Common myeloid progenitor, CD34-positive (primary cell): ENCODE data around the gene CD300E.
"Not testable (repeated sequence)": the region's sequence is repeated elsewhere in the genome, so short reads cannot be mapped to it uniquely, and the experiment has no call there.

Source experiments
- CTCF ChIA-PET: fragments of 350-600 bp; sonication (Branson Sonifier 250); formaldehyde crosslinking; loops from one replicate; lab custom pipeline; 2021; ENCODE audit warnings: antibody characterized with exemption; lab: Charles Lee
- POLR2A ChIA-PET: fragments of 350-600 bp; sonication (Branson Sonifier 250); formaldehyde crosslinking; loops from one replicate; lab custom pipeline; 2021; ENCODE audit warnings: antibody characterized with exemption; lab: Charles Lee
- DNase-seq, 3 donors: peaks; one replicate each; pipeline versions ENCODE4 v3.0.0 to v3.0.0-alpha.2; 2013
- H3K27ac ChIP-seq, 2 experiments: 1 replicate in 1 of 2; 2 replicates in 1 of 2; pipeline ENCODE4 v1.7.0; 2013; ENCODE audit warnings: inconsistent platforms in 2 of 2, low read length in 2 of 2, mild to moderate bottlenecking in 2 of 2, low read depth in 1 of 2, moderate library complexity in 1 of 2; ENCODE audit not compliant: severe bottlenecking in 2 of 2, insufficient read depth in 1 of 2, poor library complexity in 1 of 2
- H3K27me3 ChIP-seq, 5 experiments: replicated peaks in 2 of 5; 1 replicate in 3 of 5; 2 replicates in 2 of 5; pipeline versions ENCODE4 v1.6.1 to v1.7.0; 2013; ENCODE audit warnings: low read length in 4 of 5, mild to moderate bottlenecking in 2 of 5, moderate library complexity in 2 of 5, inconsistent platforms in 1 of 5; ENCODE audit not compliant: insufficient read depth in 5 of 5, control insufficient read depth in 4 of 5
- H3K36me3 ChIP-seq, 4 experiments: 1 replicate in 2 of 4; 2 replicates in 2 of 4; pipeline versions ENCODE4 v1.6.1 to v1.7.0; 2013; ENCODE audit warnings: low read length in 3 of 4, control low read depth in 1 of 4, mild to moderate bottlenecking in 1 of 4; ENCODE audit not compliant: control insufficient read depth in 4 of 4, insufficient read depth in 4 of 4
- H3K4me1 ChIP-seq, 4 experiments: 1 replicate in 3 of 4; 2 replicates in 1 of 4; pipeline versions ENCODE4 v1.6.1 to v1.7.1; 2013; ENCODE audit warnings: low read length in 3 of 4, mild to moderate bottlenecking in 3 of 4, control low read depth in 1 of 4, inconsistent platforms in 1 of 4, moderate library complexity in 1 of 4; ENCODE audit not compliant: control insufficient read depth in 4 of 4, insufficient read depth in 4 of 4; ENCODE audit errors: control extremely low read depth in 1 of 4
- H3K4me3 ChIP-seq, 7 experiments: 1 replicate in 4 of 7; 2 replicates in 3 of 7; pipeline versions ENCODE4 v1.5.1 to v1.7.0; 2013; ENCODE audit warnings: mild to moderate bottlenecking in 7 of 7, low read length in 6 of 7, moderate library complexity in 6 of 7, inconsistent platforms in 2 of 7, low read depth in 2 of 7, control low read depth in 1 of 7; ENCODE audit not compliant: insufficient read depth in 4 of 7, control insufficient read depth in 1 of 7; ENCODE audit errors: extremely low read depth in 1 of 7
- H3K9me3 ChIP-seq, 5 experiments: 1 replicate in 4 of 5; 2 replicates in 1 of 5; pipeline versions ENCODE4 v1.6.1 to v1.7.1; 2013; ENCODE audit warnings: low read length in 4 of 5, mild to moderate bottlenecking in 2 of 5, inconsistent platforms in 1 of 5, low read depth in 1 of 5, moderate library complexity in 1 of 5; ENCODE audit not compliant: control insufficient read depth in 4 of 5, insufficient read depth in 2 of 5; ENCODE audit errors: control extremely low read depth in 1 of 5
- WGBS: methylation state at CpG from one replicate; pipeline ENCODE4 v1.1.5; 2013; ENCODE audit not compliant: insufficient coverage; 5-methylcytosine and 5-hydroxymethylcytosine counted together

Gene CD300E

GRCh38 chr17:74631468-74632450 is 8.2 kb upstream of the CD300E start:
- DNase-seq = peak; percentile 80 to 95 (median 93)
- ChIA-PET CTCF (interaction anchor here (0.9 to 1.8 kb wide), 10 partner anchors 9 to 107 kb away, joined by 3 to 5 read pairs (median 4); partner anchors contain the start of genes CD300E and RAB37), POLR2A (interaction anchor here (0.6 to 0.9 kb wide), 2 partner anchors 11 to 14 kb away, joined by 3 to 4 read pairs; no protein-coding TSS in a partner anchor)
- no peak overlapping the region for H3K27ac ChIP-seq
- no peaks in the 10 kb centered on the region for H3K9me3 ChIP-seq
- peak overlapping the region in 2 of 7 experiments; percentile 34 to 42 for H3K4me3 ChIP-seq
- peaks cover 4 to 23% (median 12%) of the 10 kb centered on the region in 4 experiments for H3K4me1 ChIP-seq
- H3K36me3 ChIP-seq = no peaks in the 10 kb centered on the region
- H3K27me3 ChIP-seq = peaks cover 0 to 50% (median 11%) of the 10 kb centered on the region in 5 experiments
- WGBS = 22% methylated on average over 11 of the region's 14 CpGs

GRCh38 chr17:74630251-74630650 is 6.7 kb upstream of the CD300E start:
- Histone ChIP-seq H3K27me3 (peaks cover 0 to 53% (median 9%) of the 10 kb centered on the region in 5 experiments), H3K4me1 (peaks cover 4 to 18% (median 12%) of the 10 kb centered on the region in 4 experiments)
- H3K4me3 ChIP-seq, POLR2A ChIA-PET, H3K9me3 ChIP-seq, DNase-seq, H3K27ac ChIP-seq, H3K36me3 ChIP-seq: not testable (repeated sequence)
- 94% methylated on average over 10 of the region's 14 CpGs for WGBS
- CTCF ChIA-PET = interaction anchor here (0.7 kb wide), 1 partner anchor 248 kb away, joined by 3 read pairs; no protein-coding TSS in a partner anchor

- H3K27me3 ChIP-seq = peaks cover 0 to 59% (median 5%) of the 10 kb centered on the region in 5 experiments
- no peak for DNase-seq
- H3K4me1 ChIP-seq = no peaks in the 10 kb centered on the region
- POLR2A ChIA-PET = no interaction called here
- 79% methylated on average over 3 of the region's 3 CpGs for WGBS
- CTCF ChIA-PET = interaction anchor here (1.5 kb wide), 1 partner anchor 26 kb away, joined by 4 read pairs; no protein-coding TSS in a partner anchor
- H3K36me3 ChIP-seq = no peaks in the 10 kb centered on the region
- no peak overlapping the region for H3K27ac ChIP-seq
- H3K4me3 ChIP-seq = no peak overlapping the region
- peaks cover 0 to 5% (median 2%) of the 10 kb centered on the region in 5 experiments for H3K9me3 ChIP-seq
Measured at GRCh38 chr17:74625661-74626060, 2.1 kb upstream of the CD300E start.

DNA sequence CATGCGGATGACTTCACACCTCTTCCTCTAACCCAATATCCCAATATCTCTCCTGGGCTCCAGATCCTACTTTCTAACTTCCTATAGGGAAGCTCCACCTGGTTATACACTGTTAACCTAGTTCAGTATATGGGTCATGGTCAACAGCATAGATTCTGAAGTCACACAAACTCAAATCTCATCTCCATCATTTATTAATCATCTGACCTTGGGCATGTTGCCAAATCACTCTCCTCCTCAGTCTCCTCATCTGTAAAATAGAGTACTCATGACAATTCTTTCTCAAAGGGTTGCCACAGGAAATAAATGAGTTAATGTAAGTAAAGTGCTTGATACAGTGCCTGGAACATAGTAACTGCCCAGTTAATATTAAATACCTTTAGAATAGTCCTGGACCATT is 593 bp upstream of the CD300E start:
- ChIA-PET POLR2A (no interaction called here), CTCF (interaction anchor here (1.0 kb wide), 1 partner anchor 13 kb away, joined by 4 read pairs; no protein-coding TSS in a partner anchor)
- no peak overlapping the region for H3K4me3 ChIP-seq
- H3K27me3 ChIP-seq = peaks cover 0 to 54% (median 6%) of the 10 kb centered on the region in 5 experiments
- 100% methylated on average over 1 of the region's 1 CpG for WGBS
- peaks cover 0 to 5% (median 2%) of the 10 kb centered on the region in 5 experiments for H3K9me3 ChIP-seq
- H3K4me1 ChIP-seq = no peaks in the 10 kb centered on the region
- no peaks in the 10 kb centered on the region for H3K36me3 ChIP-seq
- H3K27ac ChIP-seq = no peak overlapping the region
- no peak for DNase-seq

GRCh38 chr17:74619077-74619673 is 4.4 kb downstream of the CD300E start:
- H3K27ac ChIP-seq = no peak overlapping the region
- no peak overlapping the region for H3K4me3 ChIP-seq
- 100% methylated on average over 1 of the region's 2 CpGs for WGBS
- no peaks in the 10 kb centered on the region for H3K36me3 ChIP-seq
- no peaks in the 10 kb centered on the region for H3K9me3 ChIP-seq
- ChIA-PET POLR2A (no interaction called here), CTCF (interaction anchor here (0.9 to 3.6 kb wide), 4 partner anchors 9 to 53 kb away, joined by 3 to 12 read pairs (median 6); partner anchors contain the start of gene CD300H)
- H3K27me3 ChIP-seq = peaks cover 0 to 63% (median 13%) of the 10 kb centered on the region in 5 experiments
- no peak for DNase-seq
- H3K4me1 ChIP-seq = no peaks in the 10 kb centered on the region

DNA sequence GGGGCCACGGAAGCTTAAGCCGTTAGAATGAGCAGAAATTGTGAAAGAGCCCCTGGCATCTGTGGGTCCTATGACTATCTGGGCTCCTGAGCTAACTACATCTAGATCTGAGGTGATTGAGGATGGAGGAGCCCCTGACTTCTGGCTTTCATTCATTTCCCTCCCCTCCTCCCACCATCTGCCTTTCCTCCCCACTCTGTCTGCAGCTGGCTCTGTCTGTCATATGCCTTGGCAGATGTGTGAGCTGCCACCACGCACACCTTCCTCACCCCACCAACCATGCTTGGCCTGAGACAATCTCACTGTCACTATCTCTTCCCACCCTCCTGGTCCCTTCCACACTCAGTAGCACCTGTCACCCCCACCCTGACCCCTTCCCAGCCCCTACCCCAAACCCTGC is 5.1 kb downstream of the CD300E start:
- peaks cover 0 to 63% (median 14%) of the 10 kb centered on the region in 5 experiments for H3K27me3 ChIP-seq
- H3K27ac ChIP-seq = no peak overlapping the region
- CTCF ChIA-PET = interaction anchor here (0.9 to 3.6 kb wide), 3 partner anchors 9 to 52 kb away, joined by 3 to 12 read pairs (median 10); partner anchors contain the start of gene CD300H
- no peak overlapping the region for H3K4me3 ChIP-seq
- WGBS = 85% methylated on average over 3 of the region's 3 CpGs
- no peaks in the 10 kb centered on the region for H3K9me3 ChIP-seq
- DNase-seq = peak in 2 of 3 donors; percentile 23 to 27
- H3K36me3 ChIP-seq = no peaks in the 10 kb centered on the region
- H3K4me1 ChIP-seq = peaks cover 0 to 2% (median under 1%) of the 10 kb centered on the region in 4 experiments
- POLR2A ChIA-PET = interaction anchor here (0.8 kb wide), 1 partner anchor 14 kb away, joined by 3 read pairs; no protein-coding TSS in a partner anchor
